Neural progenitor cell (in vitro differentiated cells): ENCODE measurements around the gene MGAT4B.

Experiments used
- EZH2 ChIP-seq: fragments of 200-600 bp; sonication (generic); IDR thresholded peaks from 2 replicates; pipeline ENCODE4 v1.6.1; 2017; ENCODE audit warnings: antibody characterized with exemption, mild to moderate bottlenecking, moderate library complexity
- TF ChIP-seq, protein P1 (sequence below): fragments of 200-600 bp; sonication (generic); IDR thresholded peaks from 2 replicates; pipeline ENCODE4 v1.5.1; 2017; ENCODE audit warnings: antibody characterized with exemption, mild to moderate bottlenecking

DNA sequence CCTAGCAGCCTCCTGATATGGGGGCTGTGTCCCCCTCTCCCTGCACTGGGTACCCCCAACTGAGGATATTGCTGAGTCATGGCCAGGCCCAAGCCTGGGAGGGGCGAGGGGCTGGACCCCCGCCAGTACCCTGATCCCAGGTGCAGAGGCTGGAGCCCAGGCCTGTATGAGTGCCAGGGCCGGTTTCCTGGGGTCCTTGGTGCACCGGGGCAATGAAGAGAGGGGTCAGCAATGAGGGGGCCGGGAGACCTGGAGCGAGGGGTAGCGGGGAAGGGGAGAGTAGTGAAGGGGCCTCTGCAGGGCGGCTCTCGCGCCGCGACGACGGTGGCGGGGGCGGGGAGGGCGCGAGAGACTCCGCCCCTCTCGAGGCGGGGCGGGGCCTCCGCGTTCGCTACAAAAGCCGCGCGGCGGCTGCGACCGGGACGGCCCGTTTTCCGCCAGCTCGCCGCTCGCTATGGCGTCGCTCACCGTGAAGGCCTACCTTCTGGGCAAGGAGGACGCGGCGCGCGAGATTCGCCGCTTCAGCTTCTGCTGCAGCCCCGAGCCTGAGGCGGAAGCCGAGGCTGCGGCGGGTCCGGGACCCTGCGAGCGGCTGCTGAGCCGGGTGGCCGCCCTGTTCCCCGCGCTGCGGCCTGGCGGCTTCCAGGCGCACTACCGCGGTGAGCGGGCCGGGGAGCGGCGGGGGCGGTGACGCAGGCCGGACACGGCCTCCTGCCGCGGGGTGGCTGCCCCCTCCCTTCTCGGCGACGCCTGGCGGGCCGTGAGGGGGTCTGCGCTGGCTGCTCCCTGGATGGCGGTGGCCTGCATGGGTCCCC lies 14.0 kb upstream of the MGAT4B start, which contains the start of gene SQSTM1:
- TF ChIP-seq, protein P1, sequence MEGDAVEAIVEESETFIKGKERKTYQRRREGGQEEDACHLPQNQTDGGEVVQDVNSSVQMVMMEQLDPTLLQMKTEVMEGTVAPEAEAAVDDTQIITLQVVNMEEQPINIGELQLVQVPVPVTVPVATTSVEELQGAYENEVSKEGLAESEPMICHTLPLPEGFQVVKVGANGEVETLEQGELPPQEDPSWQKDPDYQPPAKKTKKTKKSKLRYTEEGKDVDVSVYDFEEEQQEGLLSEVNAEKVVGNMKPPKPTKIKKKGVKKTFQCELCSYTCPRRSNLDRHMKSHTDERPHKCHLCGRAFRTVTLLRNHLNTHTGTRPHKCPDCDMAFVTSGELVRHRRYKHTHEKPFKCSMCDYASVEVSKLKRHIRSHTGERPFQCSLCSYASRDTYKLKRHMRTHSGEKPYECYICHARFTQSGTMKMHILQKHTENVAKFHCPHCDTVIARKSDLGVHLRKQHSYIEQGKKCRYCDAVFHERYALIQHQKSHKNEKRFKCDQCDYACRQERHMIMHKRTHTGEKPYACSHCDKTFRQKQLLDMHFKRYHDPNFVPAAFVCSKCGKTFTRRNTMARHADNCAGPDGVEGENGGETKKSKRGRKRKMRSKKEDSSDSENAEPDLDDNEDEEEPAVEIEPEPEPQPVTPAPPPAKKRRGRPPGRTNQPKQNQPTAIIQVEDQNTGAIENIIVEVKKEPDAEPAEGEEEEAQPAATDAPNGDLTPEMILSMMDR: peak; percentile 21
- peak; percentile 35 for TF ChIP-seq EZH2
